Lung (tissue), 12 donors: ENCODE results near the gene RLN3. TPM values are rescaled to one million over a fixed set of nuclear protein-coding genes. Genes with fewer than 3 reads are reported as not detected.

Source experiments
- ATAC-seq: fragments of 200-7000 bp; cut with Tn5 transposase; one replicate; pipeline ENCODE4 v1.9.1; 2020; ENCODE audit warnings: moderate number of reproducible peaks; ENCODE audit not compliant: insufficient read depth, low FRiP score
- DNase-seq, 3 donors: peaks; one replicate each; pipeline ENCODE4 v3.0.0-alpha.2; 2013 to 2017
- H3K27ac ChIP-seq, 2 donors: one replicate each; pipeline ENCODE4 v1.5.1; 2013; ENCODE audit warnings: mild to moderate bottlenecking in 2 of 2, moderate library complexity in 2 of 2, control low read depth in 1 of 2, inconsistent platforms in 1 of 2, low read depth in 1 of 2, low read length in 1 of 2
- H3K27me3 ChIP-seq, 3 donors: one replicate each; pipeline ENCODE4 v1.5.1; 2013; ENCODE audit warnings: low read length in 2 of 3; ENCODE audit not compliant: control insufficient read depth in 3 of 3, insufficient read depth in 3 of 3
- H3K36me3 ChIP-seq, 4 donors: one replicate each; pipeline ENCODE4 v1.5.1; 2013; ENCODE audit warnings: low read length in 4 of 4, mild to moderate bottlenecking in 1 of 4, moderate library complexity in 1 of 4; ENCODE audit not compliant: control insufficient read depth in 4 of 4, insufficient read depth in 4 of 4
- H3K4me1 ChIP-seq, 5 donors: one replicate each; pipeline ENCODE4 v1.5.1; 2013; ENCODE audit warnings: low read length in 5 of 5, mild to moderate bottlenecking in 2 of 5, moderate library complexity in 1 of 5; ENCODE audit not compliant: control insufficient read depth in 5 of 5, insufficient read depth in 5 of 5
- H3K4me3 ChIP-seq: one replicate; pipeline ENCODE4 v1.5.1; 2013; ENCODE audit warnings: mild to moderate bottlenecking, control low read depth, moderate library complexity
- H3K9ac ChIP-seq, 2 donors: one replicate each; pipeline ENCODE4 v1.5.1; 2013; ENCODE audit warnings: low read length in 2 of 2, control low read depth in 1 of 2; ENCODE audit not compliant: insufficient read depth in 1 of 2
- H3K9me3 ChIP-seq, 4 donors: one replicate each; pipeline ENCODE4 v1.5.1; 2013; ENCODE audit warnings: low read length in 3 of 4, mild to moderate bottlenecking in 1 of 4, moderate library complexity in 1 of 4; ENCODE audit not compliant: control insufficient read depth in 4 of 4, insufficient read depth in 3 of 4
- CTCF ChIP-seq: IDR thresholded peaks from 2 replicates; pipeline ENCODE4 v1.5.1; 2012; ENCODE audit warnings: mild to moderate bottlenecking; ENCODE audit errors: control extremely low read depth, extremely low read depth
- WGBS, 2 donors: extraction: QIAGEN DNeasy Blood & Tissue Kit; methylation state at CpG; one replicate each; pipeline ENCODE4 v1.1.7; 2013; 5-methylcytosine and 5-hydroxymethylcytosine counted together
- polyA plus RNA-seq, 2 donors: library from polyadenylated mRNA; stranded (reverse); fragments of 200-250 nt; gene quantifications; one replicate each; pipeline ENCODE4 v1.2.1, GENCODE V29; 2013
- total RNA-seq, 2 donors: library from RNA; depleted of rRNA in 1 of 2; stranded (reverse); fragments of >200 nt in 1 of 2; gene quantifications; one replicate each; pipeline ENCODE4 v1.2.1, GENCODE V29; 2014 to 2021
- donor health status: control.
- donor health status: control.
- donor health status: Bipolar disorder and iron deficiency.
- donor health status: healthy.
- donor health status: DM: yes; HTN: yes; CAD: no.

Gene RLN3
- total and polyA plus RNA-seq, 4 donors = 0.50 to 0.52 TPM; not detected in 2

- H3K36me3 ChIP-seq = peaks cover 0 to 24% (median 6%) of the 10 kb centered on the region in 4 donors
- TF ChIP-seq CTCF = no peak
- WGBS, 2 donors = 86 to 87% methylated on average over 7 of the region's 7 CpGs
Observed at GRCh38 chr19:13989487-13989886, 38.5 kb upstream of the RLN3 start.

GRCh38 chr19:13990085-13990484 is 37.9 kb upstream of the RLN3 start:
- 93 to 96% methylated on average over 8 of the region's 8 CpGs for WGBS, 2 donors
- Histone ChIP-seq H3K9me3 (no peaks in the 10 kb centered on the region), H3K27me3 (no peaks in the 10 kb centered on the region), H3K4me3 (no peak overlapping the region), H3K9ac (no peak overlapping the region), H3K36me3 (peaks cover 0 to 24% (median 8%) of the 10 kb centered on the region in 4 donors), H3K4me1 (peaks cover 0 to 14% (median 5%) of the 10 kb centered on the region in 5 donors), H3K27ac (no peak overlapping the region)
- DNase-seq = no peak
- TF ChIP-seq CTCF = no peak
- no peak for ATAC-seq

More at GRCh38 chr19:13989487-13989886, 38.5 kb upstream of the RLN3 start:
- Histone ChIP-seq H3K27ac (no peak overlapping the region), H3K9ac (no peak overlapping the region), H3K9me3 (no peaks in the 10 kb centered on the region), H3K4me1 (peaks cover 0 to 14% (median 5%) of the 10 kb centered on the region in 5 donors), H3K27me3 (no peaks in the 10 kb centered on the region), H3K4me3 (no peak overlapping the region)
- no peak for DNase-seq
- no peak for ATAC-seq

- H3K9ac ChIP-seq = no peak overlapping the region
- 92 to 96% methylated on average over 7 of the region's 7 CpGs for WGBS, 2 donors
- no peak for TF ChIP-seq CTCF
- H3K9me3 ChIP-seq = no peaks in the 10 kb centered on the region
- no peak for DNase-seq
- H3K4me3 ChIP-seq = no peak overlapping the region
- no peak for ATAC-seq
- no peak overlapping the region for H3K27ac ChIP-seq
- H3K36me3 ChIP-seq = peaks cover 0 to 24% (median 14%) of the 10 kb centered on the region in 4 donors
- peaks cover 0 to 7% (median 0%) of the 10 kb centered on the region in 5 donors for H3K4me1 ChIP-seq
- no peaks in the 10 kb centered on the region for H3K27me3 ChIP-seq
Observed at GRCh38 chr19:13992025-13992424, 35.9 kb upstream of the RLN3 start.
